A172 (cell line): ENCODE data around the gene PCDHGC4. TPM values are rescaled to one million over a fixed set of nuclear protein-coding genes. Genes with fewer than 3 reads are reported as not detected.
A peak's percentile ranks its signal among the peaks of the same experiment; 100 is the strongest.

ENCODE experiments used
- DNase-seq: peaks from one replicate; pipeline ENCODE4 v3.0.0-alpha.2; 2015; ENCODE audit warnings: low spot score
- total RNA-seq: library from RNA; depleted of rRNA; stranded (reverse); fragments of >200 nt; shearing (Covaris generic); gene quantifications from 2 replicates; pipeline ENCODE4 v1.2.3, GENCODE V29; 2014; rRNA removed

PCDHGC4 gene
- 0.22 TPM in 1 of 2 replicates, not detected in the other for total RNA-seq

- DNase-seq, result no peak
Observed at GRCh38 chr5:141484641-141485311, at the start of gene PCDHGC4. Gene PCDHGC4, plus strand, starts transcription at chr5:141485030. Its CDS starts 144 bp downstream, at chr5:141485174.

GRCh38 chr5:141437221-141437620, 47.6 kb upstream of the PCDHGC4 start:
- no peak for DNase-seq

DNA sequence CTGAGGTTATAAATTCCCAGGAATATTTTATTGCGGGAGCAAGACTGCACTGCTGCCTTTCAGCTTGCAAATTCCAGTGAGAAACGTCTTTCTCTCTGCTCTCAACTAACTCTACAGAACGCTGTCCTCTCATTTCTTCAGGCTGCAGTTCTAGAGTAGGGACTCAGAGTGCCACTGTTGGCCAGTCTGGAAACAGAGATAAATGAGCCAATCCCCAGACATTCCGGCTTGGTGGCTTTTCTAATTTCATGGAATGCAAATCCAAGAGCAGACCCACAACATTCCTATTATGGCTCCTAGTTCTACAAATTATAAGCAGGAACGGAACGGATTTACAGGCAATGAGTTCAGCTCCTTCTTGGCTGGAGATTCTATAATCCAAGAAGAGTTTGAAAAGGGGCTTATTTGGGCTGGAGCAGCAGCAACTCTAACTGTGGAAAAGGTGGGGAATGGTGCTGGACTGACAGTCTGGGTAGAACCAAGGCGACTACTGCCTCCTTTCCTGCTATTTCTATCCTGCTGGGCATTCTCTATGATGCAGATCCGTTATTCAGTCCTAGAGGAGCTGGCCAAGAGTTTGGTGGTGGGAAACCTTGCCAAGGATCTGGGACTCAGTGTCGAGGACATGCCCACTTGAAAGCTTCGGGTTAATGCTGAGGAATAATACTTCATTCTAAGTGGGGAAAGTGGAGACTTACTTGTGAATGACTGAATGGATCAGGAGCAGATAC, 45.3 kb upstream of the PCDHGC4 start:
- DNase-seq, result no peak

DNA sequence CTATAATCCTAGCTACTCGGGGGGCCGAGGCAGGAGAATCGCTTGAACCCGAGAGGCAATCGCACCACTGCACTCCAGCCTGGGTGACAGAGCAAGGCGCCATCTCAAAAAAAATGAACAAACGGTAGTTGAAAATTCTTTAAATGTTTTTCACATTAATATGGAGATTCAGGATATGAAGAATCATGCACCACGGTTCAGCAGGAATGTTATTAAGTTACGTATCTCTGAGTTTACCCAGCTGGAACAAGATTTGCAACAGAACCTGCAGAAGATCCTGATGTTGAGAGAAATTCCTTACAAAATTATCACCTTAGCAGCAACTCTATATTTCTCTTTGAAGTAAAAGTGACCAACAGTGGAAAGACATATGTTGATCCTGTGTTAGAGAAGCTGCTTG, 44.5 kb upstream of the PCDHGC4 start:
- no peak for DNase-seq

DNA sequence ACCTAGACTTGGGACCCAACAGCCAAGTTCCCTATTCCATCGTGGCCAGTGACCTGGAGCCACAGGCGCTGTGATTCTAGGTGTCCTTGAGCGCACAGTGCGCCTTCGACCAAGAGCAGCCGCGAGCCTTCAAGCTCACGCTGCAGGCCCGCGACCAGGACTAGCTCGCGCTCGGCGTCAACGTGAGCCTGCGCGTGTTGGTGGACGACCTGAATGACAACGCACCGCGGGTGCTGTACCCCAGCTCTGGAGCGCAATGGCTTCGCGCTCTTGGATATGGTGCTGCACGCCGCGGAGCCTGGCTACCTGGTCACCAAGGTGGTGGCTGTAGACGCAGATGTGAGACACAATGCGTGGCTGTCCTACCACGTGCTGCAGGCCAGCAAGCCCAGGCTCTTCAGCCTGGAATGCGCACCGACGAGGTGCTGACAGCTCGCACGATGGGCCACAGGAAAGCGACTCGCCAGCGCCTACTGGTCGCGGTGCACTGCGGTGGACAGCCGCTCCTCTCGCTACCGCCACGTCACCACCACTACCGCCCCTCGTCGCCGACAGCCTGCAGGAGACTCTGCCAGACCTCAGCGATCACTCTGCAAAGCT, 43.2 kb upstream of the PCDHGC4 start:
- no peak for DNase-seq

GRCh38 chr5:141465351-141465750, 19.5 kb upstream of the PCDHGC4 start:
- DNase-seq, result no peak

- DNase-seq, result peak; percentile 92
Observed at GRCh38 chr5:141475625-141476131, 9.2 kb upstream of the PCDHGC4 start, which contains the start of gene PCDHGC3. Gene PCDHGC3, plus strand, starts transcription at chr5:141475966. Its CDS starts 151 bp downstream, at chr5:141476117.

GRCh38 chr5:141476132-141476911, 8.5 kb upstream of the PCDHGC4 start:
- peak; percentile 70 for DNase-seq

GRCh38 chr5:141477044-141477575, 7.7 kb upstream of the PCDHGC4 start:
- no peak for DNase-seq

DNA sequence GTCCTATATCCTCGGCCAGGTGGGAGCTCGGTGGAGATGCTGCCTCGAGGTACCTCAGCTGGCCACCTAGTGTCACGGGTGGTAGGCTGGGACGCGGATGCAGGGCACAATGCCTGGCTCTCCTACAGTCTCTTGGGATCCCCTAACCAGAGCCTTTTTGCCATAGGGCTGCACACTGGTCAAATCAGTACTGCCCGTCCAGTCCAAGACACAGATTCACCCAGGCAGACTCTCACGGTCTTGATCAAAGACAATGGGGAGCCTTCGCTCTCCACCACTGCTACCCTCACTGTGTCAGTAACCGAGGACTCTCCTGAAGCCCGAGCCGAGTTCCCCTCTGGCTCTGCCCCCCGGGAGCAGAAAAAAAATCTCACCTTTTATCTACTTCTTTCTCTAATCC, 7.0 kb upstream of the PCDHGC4 start:
- no peak for DNase-seq

- no peak for DNase-seq
Observed at GRCh38 chr5:141478321-141478945, 6.4 kb upstream of the PCDHGC4 start.

DNA sequence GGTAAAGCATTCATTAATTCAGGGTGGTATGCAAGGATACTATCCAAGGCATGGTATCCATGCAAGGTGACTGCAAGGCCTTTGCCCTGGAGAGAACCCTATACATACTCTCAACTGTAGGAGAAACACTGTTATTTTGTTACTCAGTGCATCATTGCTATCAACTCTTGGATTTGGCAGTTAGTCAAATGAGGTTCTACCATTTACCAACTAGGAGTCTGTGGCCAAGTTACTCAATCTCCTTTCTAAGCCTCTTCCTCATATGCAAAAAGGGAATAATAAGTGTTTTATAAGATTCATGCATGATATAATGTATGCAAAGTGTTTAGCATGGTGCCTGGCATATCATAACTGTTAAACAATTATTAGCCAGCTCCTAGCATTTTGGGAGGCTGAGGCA, 5.1 kb upstream of the PCDHGC4 start:
- DNase-seq, result no peak

GRCh38 chr5:141483902-141484301, 928 bp upstream of the PCDHGC4 start:
- DNase-seq, result no peak

DNA sequence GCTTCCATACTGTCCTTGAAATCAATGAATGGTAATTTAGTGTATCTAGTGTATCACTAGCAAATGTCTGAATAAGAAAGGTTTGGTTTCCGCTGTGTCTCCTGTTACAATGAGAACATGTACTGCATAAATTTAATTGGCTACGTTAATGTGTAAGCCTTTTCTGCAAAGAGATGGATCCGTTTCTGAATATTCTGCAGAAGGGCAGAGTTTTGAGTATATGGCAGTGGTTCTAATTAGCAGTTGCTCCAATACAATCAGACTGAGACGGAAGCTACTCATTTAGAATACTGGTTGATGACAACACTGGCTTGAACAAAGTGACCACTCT, 555 bp upstream of the PCDHGC4 start:
- no peak for DNase-seq

DNA sequence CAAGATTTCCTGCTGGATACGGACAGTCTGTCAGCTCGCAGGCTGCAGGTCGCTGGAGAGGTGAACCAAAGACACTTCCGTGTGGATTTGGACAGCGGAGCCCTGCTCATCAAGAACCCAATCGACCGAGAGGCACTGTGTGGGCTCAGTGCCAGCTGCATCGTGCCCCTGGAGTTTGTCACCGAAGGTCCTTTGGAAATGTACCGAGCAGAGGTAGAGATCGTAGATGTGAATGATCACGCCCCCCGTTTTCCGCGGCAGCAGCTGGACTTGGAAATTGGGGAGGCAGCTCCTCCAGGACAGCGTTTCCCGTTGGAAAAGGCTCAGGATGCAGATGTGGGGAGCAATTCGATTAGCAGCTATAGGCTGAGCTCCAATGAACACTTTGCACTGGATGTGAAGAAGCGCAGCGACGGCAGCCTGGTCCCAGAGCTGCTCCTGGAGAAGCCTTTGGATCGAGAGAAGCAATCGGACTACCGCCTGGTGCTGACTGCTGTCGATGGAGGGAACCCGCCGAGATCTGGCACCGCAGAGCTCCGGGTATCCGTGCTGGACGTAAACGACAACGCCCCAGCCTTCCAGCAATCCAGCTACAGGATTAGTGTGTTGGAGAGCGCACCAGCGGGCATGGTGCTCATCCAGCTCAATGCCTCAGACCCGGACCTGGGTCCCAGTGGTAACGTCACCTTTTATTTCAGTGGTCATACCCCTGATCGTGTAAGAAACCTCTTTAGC, 658 bp downstream of the PCDHGC4 start:
- no peak for DNase-seq

DNA sequence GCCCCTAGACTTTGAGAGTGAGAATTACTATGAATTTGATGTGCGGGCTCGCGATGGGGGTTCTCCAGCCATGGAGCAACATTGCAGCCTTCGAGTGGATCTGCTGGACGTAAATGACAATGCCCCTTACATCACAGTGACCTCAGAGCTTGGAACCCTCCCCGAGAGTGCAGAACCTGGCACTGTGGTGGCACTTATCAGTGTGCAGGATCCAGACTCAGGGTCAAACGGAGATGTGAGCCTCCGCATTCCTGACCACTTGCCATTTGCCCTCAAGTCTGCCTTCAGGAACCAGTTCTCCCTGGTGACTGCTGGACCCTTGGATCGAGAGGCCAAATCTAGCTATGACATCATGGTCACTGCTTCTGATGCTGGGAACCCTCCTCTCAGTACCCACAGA, 1.3 kb downstream of the PCDHGC4 start:
- no peak for DNase-seq

DNA sequence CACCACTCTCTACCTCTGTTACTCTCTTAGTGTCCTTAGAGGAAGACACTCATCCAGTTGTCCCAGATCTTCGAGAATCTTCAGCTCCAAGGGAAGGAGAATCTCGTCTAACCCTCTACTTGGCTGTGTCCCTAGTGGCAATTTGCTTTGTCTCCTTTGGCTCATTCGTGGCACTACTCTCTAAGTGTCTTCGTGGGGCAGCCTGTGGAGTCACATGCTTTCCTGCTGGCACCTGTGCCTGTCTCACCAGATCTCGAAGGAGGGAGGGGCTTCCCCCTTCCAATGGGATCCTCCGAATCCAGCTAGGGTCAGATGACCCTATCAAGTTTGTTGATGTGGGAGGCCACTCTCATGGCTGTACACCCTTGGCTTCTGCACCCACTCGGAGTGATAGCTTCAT, 2.3 kb downstream of the PCDHGC4 start:
- no peak for DNase-seq

GRCh38 chr5:141488591-141489561, 4.0 kb downstream of the PCDHGC4 start, which contains the start of gene PCDHGC5:
Gene PCDHGC5, plus strand, starts transcription at chr5:141489081. Its CDS starts 160 bp downstream, at chr5:141489241.
- DNase-seq, result peak; percentile 67

- DNase-seq, result no peak
Observed at GRCh38 chr5:141489841-141490240, 5.0 kb downstream of the PCDHGC4 start.
